ENCODE data around the gene BSCL2.
"Not testable (repeated sequence)": the region's sequence is repeated elsewhere in the genome, so short reads cannot be mapped to it uniquely, and the experiment has no call there.

The BSCL2 gene

DNA sequence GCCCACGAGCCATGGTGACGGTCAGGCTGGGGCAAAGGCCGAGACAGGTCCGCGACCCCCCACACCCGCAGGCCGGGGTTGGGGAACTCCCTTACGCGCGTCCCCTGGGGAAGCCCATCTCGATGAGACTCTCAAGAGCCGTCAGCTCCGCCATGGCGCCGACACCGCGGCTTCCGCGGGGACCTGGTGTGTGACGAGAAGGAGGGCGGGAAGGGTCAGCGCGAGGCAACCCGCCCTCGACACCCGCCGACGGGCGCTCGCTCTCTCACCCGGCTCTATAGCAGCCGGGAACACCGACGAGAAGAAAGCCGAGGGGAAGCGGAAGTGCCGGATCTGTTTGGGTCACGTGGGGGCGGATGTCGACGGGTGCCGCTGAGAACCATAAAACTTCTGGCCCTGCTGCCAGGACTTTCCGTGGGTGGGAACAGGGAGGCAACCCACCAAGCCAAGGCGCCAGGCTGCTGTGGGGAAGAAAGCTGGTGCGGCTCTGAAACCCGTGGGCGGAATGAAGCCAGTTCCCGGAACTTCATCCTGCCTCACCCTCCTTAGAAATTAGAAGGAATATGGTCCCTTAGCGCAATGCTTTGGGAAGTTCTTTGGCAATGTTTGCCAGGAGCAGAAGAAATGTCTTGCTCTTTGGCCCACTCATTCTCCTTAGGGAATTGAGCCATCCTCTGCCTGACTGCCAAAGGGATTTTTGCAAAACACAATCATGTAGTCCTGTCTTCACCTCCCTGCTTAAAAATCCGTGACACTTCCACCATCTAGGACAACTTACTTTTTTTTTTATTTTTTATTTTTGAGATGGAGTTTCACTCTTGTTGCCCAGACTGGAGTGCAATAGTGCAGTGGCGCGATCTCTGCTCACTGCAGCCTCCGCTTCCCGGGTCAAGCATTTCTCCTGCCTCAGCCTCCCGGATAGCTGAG is 28.2 kb downstream of the BSCL2 start, which contains the start of gene UBXN1:
UBXN1 (minus strand) TSS at position 304 of the 927 bp plus-strand sequence; CDS start at position 154, 150 bp downstream.
- H3K9ac ChIP-seq (ENCODE audit: low read length) = peak within 1 kb of the TSS; percentile 88
- H3K4me3 ChIP-seq (ENCODE audit: low read length) = peak within 1 kb of the TSS; percentile 92
- no peaks in the 10 kb centered on the region for H3K27me3 ChIP-seq (ENCODE audit: control insufficient read depth, insufficient read depth, low read length)
- peak within 1 kb of the TSS; percentile 70 for H3K27ac ChIP-seq (ENCODE audit: low read length)
- no peaks in the 10 kb centered on the region for H3K4me1 ChIP-seq (ENCODE audit: control insufficient read depth, low read depth, low read length)
- peaks cover 20% of the 10 kb centered on the region for H3K36me3 ChIP-seq (ENCODE audit: control insufficient read depth, low read depth, low read length)
- no peaks in the 10 kb centered on the region for H3K9me3 ChIP-seq (ENCODE audit: control insufficient read depth, low read depth, low read length)

- Histone ChIP-seq H3K4me3 (ENCODE audit: low read length) (peak overlapping the region; percentile 92), H3K27me3 (ENCODE audit: control insufficient read depth, insufficient read depth, low read length) (no peaks in the 10 kb centered on the region), H3K27ac (ENCODE audit: low read length) (no peak overlapping the region), H3K9ac (ENCODE audit: low read length) (peak overlapping the region; percentile 88), H3K4me1 (ENCODE audit: control insufficient read depth, low read depth, low read length) (no peaks in the 10 kb centered on the region), H3K9me3 (ENCODE audit: control insufficient read depth, low read depth, low read length) (no peaks in the 10 kb centered on the region), H3K36me3 (ENCODE audit: control insufficient read depth, low read depth, low read length) (peaks cover 20% of the 10 kb centered on the region)
These were observed 28.8 kb downstream of the BSCL2 start for GRCh38 chr11:62678433-62678769.

DNA sequence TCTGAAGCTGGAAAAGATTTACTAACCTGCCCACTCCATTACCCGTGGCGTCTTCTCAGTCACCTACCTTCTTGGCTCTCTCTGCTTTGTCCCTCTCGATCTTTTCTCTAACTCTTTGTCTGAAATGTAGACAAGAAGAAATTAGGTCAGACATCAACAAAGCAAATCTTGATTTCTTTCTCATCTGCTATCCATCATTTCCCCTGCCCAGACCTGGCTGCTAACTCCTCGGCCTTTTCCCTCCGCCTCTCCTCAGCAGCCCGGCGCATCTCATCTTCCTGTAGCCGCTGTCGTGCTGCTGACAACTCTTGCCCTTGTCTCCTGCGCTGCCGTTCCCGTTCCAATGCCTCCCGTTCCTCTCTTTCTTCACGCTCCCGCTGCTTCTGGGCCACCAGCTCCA is 29.5 kb downstream of the BSCL2 start:
- peaks cover 20% of the 10 kb centered on the region for H3K36me3 ChIP-seq (ENCODE audit: control insufficient read depth, low read depth, low read length)
- H3K4me1 ChIP-seq (ENCODE audit: control insufficient read depth, low read depth, low read length) = no peaks in the 10 kb centered on the region
- H3K9ac ChIP-seq (ENCODE audit: low read length) = no peak overlapping the region
- H3K9me3 ChIP-seq (ENCODE audit: control insufficient read depth, low read depth, low read length) = no peaks in the 10 kb centered on the region
- peak overlapping the region; percentile 92 for H3K4me3 ChIP-seq (ENCODE audit: low read length)
- H3K27ac ChIP-seq (ENCODE audit: low read length) = no peak overlapping the region
- no peaks in the 10 kb centered on the region for H3K27me3 ChIP-seq (ENCODE audit: control insufficient read depth, insufficient read depth, low read length)

DNA sequence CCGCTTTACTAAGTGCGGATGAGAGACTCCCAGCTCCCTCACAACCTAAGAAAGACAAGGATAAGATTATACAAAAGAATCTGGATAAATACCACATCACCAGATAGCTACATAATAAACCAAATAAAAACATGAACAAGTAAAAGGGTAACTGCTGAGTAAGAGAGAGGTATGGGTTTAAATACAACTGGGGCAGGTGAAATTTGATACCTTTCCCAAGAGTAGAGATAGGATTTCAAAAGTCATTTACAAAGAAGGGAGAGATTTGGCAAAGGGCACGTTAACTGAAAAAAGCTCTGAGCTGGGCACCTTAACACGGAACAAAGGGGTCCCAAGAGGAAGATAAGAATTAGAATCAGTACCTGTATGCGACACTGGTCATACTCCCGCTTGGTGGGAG is 30.1 kb downstream of the BSCL2 start:
- no peaks in the 10 kb centered on the region for H3K27me3 ChIP-seq (ENCODE audit: control insufficient read depth, insufficient read depth, low read length)
- no peak overlapping the region for H3K27ac ChIP-seq (ENCODE audit: low read length)
- H3K4me3 ChIP-seq (ENCODE audit: low read length) = no peak overlapping the region
- no peaks in the 10 kb centered on the region for H3K9me3 ChIP-seq (ENCODE audit: control insufficient read depth, low read depth, low read length)
- no peaks in the 10 kb centered on the region for H3K4me1 ChIP-seq (ENCODE audit: control insufficient read depth, low read depth, low read length)
- no peak overlapping the region for H3K9ac ChIP-seq (ENCODE audit: low read length)
- H3K36me3 ChIP-seq (ENCODE audit: control insufficient read depth, low read depth, low read length) = peaks cover 20% of the 10 kb centered on the region

DNA sequence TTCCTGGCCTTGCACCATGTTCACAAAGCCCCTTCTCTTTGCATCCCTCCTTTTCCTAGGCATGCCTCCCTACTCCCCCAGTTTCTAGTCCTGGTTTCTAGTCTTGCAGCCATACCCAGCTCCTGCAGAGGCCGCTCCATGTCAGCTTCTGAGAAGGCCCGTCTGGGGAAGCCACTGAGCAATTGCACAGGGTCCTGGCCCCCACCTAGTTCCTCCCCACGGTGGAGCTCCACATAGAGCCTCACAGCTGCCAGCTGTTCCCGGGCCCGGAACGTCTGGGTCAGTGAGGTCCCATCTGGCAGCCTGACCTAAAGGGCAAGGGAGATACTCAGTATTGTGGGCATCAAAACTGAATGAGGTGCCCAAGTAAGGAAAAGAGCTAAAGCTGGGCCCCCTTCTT is 30.5 kb downstream of the BSCL2 start:
- Histone ChIP-seq H3K36me3 (ENCODE audit: control insufficient read depth, low read depth, low read length) (peaks cover 20% of the 10 kb centered on the region), H3K9ac (ENCODE audit: low read length) (no peak overlapping the region), H3K27ac (ENCODE audit: low read length) (no peak overlapping the region), H3K27me3 (ENCODE audit: control insufficient read depth, insufficient read depth, low read length) (no peaks in the 10 kb centered on the region), H3K4me1 (ENCODE audit: control insufficient read depth, low read depth, low read length) (no peaks in the 10 kb centered on the region), H3K4me3 (ENCODE audit: low read length) (no peak overlapping the region), H3K9me3 (ENCODE audit: control insufficient read depth, low read depth, low read length) (no peaks in the 10 kb centered on the region)

DNA sequence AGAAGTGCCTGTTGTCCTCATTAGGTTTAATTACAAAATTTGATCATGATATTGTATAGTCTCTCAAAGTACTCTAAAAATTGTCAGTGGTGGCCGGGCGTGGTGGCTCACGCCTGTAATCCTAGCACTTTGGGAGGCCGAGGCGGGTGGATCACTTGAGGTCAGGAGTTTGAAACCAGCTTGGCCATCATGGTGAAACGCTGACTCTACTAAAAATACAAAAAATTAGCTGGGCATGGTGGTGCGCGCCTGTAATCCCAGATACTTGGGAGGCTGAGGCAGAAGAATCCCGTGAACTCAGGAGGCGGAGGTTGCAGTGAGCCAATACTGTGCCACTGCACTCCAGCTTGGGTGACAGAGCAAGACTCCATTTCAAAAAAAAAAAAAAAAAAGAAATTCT is 31.8 kb downstream of the BSCL2 start:
- not testable (repeated sequence) for H3K9me3 ChIP-seq (ENCODE audit: control insufficient read depth, low read depth, low read length); H3K9ac ChIP-seq (ENCODE audit: low read length); H3K4me1 ChIP-seq (ENCODE audit: control insufficient read depth, low read depth, low read length); H3K27me3 ChIP-seq (ENCODE audit: control insufficient read depth, insufficient read depth, low read length); H3K4me3 ChIP-seq (ENCODE audit: low read length); H3K27ac ChIP-seq (ENCODE audit: low read length)
- peaks cover 20% of the 10 kb centered on the region for H3K36me3 ChIP-seq (ENCODE audit: control insufficient read depth, low read depth, low read length)

GRCh38 chr11:62673196-62673525 is 34.1 kb downstream of the BSCL2 start:
- Histone ChIP-seq H3K9me3 (ENCODE audit: control insufficient read depth, low read depth, low read length) (no peaks in the 10 kb centered on the region), H3K4me1 (ENCODE audit: control insufficient read depth, low read depth, low read length) (no peaks in the 10 kb centered on the region), H3K9ac (ENCODE audit: low read length) (no peak overlapping the region), H3K4me3 (ENCODE audit: low read length) (no peak overlapping the region), H3K27ac (ENCODE audit: low read length) (no peak overlapping the region), H3K27me3 (ENCODE audit: control insufficient read depth, insufficient read depth, low read length) (no peaks in the 10 kb centered on the region), H3K36me3 (ENCODE audit: control insufficient read depth, low read depth, low read length) (peaks cover 20% of the 10 kb centered on the region)

GRCh38 chr11:62671608-62672389 is 35.4 kb downstream of the BSCL2 start, which contains the start of the genes LBHD1 and UQCC3:
Gene LBHD1, minus strand, starts transcription at chr11:62672267. Its CDS starts 2,236 bp downstream, at chr11:62670031.
Gene UQCC3, plus strand, starts transcription at chr11:62671673. Its CDS starts 73 bp downstream, at chr11:62671746.
- H3K27me3 ChIP-seq (ENCODE audit: control insufficient read depth, insufficient read depth, low read length) = no peaks in the 10 kb centered on the region
- no peaks in the 10 kb centered on the region for H3K9me3 ChIP-seq (ENCODE audit: control insufficient read depth, low read depth, low read length)
- peaks cover 18% of the 10 kb centered on the region for H3K36me3 ChIP-seq (ENCODE audit: control insufficient read depth, low read depth, low read length)
- peak within 1 kb of the TSS; percentile 80 for H3K4me3 ChIP-seq (ENCODE audit: low read length)
- peak within 1 kb of the TSS; percentile 70 for H3K27ac ChIP-seq (ENCODE audit: low read length)
- peak within 1 kb of the TSS; percentile 78 for H3K9ac ChIP-seq (ENCODE audit: low read length)
- peaks cover 7% of the 10 kb centered on the region for H3K4me1 ChIP-seq (ENCODE audit: control insufficient read depth, low read depth, low read length)

DNA sequence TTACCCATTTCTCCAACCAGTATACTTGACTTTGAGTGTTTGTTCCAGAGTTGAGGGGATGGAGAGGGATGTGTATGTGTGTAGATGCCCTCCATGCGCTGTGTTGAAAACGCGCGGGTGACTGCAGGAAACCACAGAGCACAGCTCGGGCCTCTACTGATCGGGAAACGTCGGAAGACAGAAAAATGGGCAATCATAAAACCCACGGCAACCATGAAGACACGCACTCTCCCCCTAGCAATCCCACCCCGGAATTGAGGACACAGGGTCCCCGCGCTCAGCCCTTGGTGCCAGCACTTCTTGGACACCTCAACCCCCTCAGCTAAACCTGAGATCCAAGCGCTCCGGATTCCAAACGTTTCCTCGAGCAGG is 36.0 kb downstream of the BSCL2 start:
- Histone ChIP-seq H3K27me3 (ENCODE audit: control insufficient read depth, insufficient read depth, low read length) (no peaks in the 10 kb centered on the region), H3K4me3 (ENCODE audit: low read length) (peak overlapping the region; percentile 80), H3K36me3 (ENCODE audit: control insufficient read depth, low read depth, low read length) (peaks cover 18% of the 10 kb centered on the region), H3K9me3 (ENCODE audit: control insufficient read depth, low read depth, low read length) (no peaks in the 10 kb centered on the region), H3K27ac (ENCODE audit: low read length) (peak overlapping the region; percentile 70), H3K9ac (ENCODE audit: low read length) (peak overlapping the region; percentile 78), H3K4me1 (ENCODE audit: control insufficient read depth, low read depth, low read length) (peaks cover 13% of the 10 kb centered on the region)

DNA sequence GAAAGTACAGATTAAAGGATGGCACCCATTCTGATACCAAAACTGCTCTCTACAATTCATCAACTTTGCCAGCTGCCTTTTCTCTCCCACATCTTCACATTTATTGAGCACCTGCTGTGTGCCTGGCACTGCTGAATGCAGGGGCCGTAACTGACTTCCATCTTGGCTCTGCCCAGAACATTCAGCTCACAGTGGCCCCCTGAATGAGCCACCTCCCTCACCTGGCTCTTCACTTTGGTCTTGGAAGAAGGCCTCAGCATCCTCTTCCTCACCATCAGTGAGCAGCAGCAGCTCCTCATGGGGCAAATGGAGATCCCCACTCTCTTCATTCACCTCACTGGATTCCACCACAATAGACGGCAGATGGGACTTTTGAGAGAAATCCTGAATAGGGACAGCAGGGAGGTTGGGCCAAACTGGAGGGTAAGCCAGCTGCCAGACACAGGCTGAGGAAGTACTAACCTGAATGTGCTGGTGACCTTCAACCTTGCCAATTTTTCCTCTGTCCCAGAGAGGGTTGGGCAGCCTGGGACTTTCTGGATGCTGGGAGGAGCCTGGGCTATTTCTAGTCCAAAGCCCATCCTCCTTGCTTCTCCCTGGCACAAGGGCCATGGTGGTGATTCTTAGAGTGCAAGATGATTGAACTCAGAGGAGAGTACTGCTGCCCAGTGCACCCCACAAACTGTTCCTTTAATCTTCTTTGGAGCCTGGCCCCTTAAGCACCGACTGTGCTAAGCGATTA is 37.6 kb downstream of the BSCL2 start:
- peaks cover 15% of the 10 kb centered on the region for H3K4me1 ChIP-seq (ENCODE audit: control insufficient read depth, low read depth, low read length)

GRCh38 chr11:62667460-62667859 is 39.8 kb downstream of the BSCL2 start:
- Histone ChIP-seq H3K36me3 (ENCODE audit: control insufficient read depth, low read depth, low read length) (peaks cover 20% of the 10 kb centered on the region), H3K9ac (ENCODE audit: low read length) (no peak overlapping the region), H3K27ac (ENCODE audit: low read length) (no peak overlapping the region), H3K4me3 (ENCODE audit: low read length) (peak overlapping the region; percentile 97), H3K27me3 (ENCODE audit: control insufficient read depth, insufficient read depth, low read length) (no peaks in the 10 kb centered on the region), H3K4me1 (ENCODE audit: control insufficient read depth, low read depth, low read length) (peaks cover 15% of the 10 kb centered on the region), H3K9me3 (ENCODE audit: control insufficient read depth, low read depth, low read length) (no peaks in the 10 kb centered on the region)

More for the DNA sequence above, 37.6 kb downstream of the BSCL2 start:
- Histone ChIP-seq H3K9ac (ENCODE audit: low read length) (no peak overlapping the region), H3K27me3 (ENCODE audit: control insufficient read depth, insufficient read depth, low read length) (no peaks in the 10 kb centered on the region), H3K27ac (ENCODE audit: low read length) (no peak overlapping the region), H3K9me3 (ENCODE audit: control insufficient read depth, low read depth, low read length) (no peaks in the 10 kb centered on the region), H3K4me3 (ENCODE audit: low read length) (no peak overlapping the region), H3K36me3 (ENCODE audit: control insufficient read depth, low read depth, low read length) (peaks cover 14% of the 10 kb centered on the region)

Measured in iPS-18a (cell line).